Testis (tissue), 5 donors: Measurements from ENCODE around the gene GRXCR2. TPM values are rescaled to one million over a fixed set of nuclear protein-coding genes. Genes with fewer than 3 reads are reported as not detected.

Experiments used
- DNase-seq: peaks from one replicate; pipeline ENCODE4 v3.0.0-alpha.2; 2019
- H3K27ac ChIP-seq, 2 donors: fragments of 200-600 bp; sonication (generic); one replicate each; pipeline ENCODE4 v1.5.1; 2019
- H3K27me3 ChIP-seq: fragments of 200-600 bp; sonication (generic); one replicate; pipeline ENCODE4 v1.5.1; 2019
- H3K36me3 ChIP-seq: fragments of 200-600 bp; sonication (generic); one replicate; pipeline ENCODE4 v1.5.1; 2017; ENCODE audit warnings: low read depth; ENCODE audit errors: missing control alignments
- H3K4me1 ChIP-seq: fragments of 200-600 bp; sonication (generic); one replicate; pipeline ENCODE4 v1.5.1; 2019
- H3K4me3 ChIP-seq, 2 donors: fragments of 200-600 bp; sonication (generic); one replicate each; pipeline ENCODE4 v1.5.1; 2017 to 2019
- H3K9me3 ChIP-seq: fragments of 200-600 bp; sonication (generic); one replicate; pipeline ENCODE4 v1.5.1; 2017
- CTCF ChIP-seq, 3 experiments: fragments of 450-650 bp in 2 of 3; fragments of 200-600 bp in 1 of 3; sonication (generic) in 1 of 3; IDR thresholded peaks; one replicate each; pipeline ENCODE4 v1.5.1; 2016 to 2019; ENCODE audit warnings: antibody characterized with exemption in 3 of 3, mild to moderate bottlenecking in 2 of 3, moderate library complexity in 1 of 3
- POLR2A ChIP-seq: fragments of 450-650 bp; IDR thresholded peaks from one replicate; pipeline ENCODE4 v1.6.1; 2017; ENCODE audit warnings: antibody characterized with exemption, mild to moderate bottlenecking, moderate library complexity
- WGBS, 2 donors: methylation state at CpG; one replicate each; pipeline ENCODE4 v1.1.5; 2018; 5-methylcytosine and 5-hydroxymethylcytosine counted together
- intact Hi-C: fragments of 100-400 bp; cut with DNase I; formaldehyde crosslinking; loops from one replicate; pipeline ENCODE4 v1.15.1; 2023; ENCODE audit warnings: low total_unique reads
- long read RNA-seq, 2 donors: transcript quantifications; one replicate each; lab custom pipeline, GENCODE V29; 2026
- polyA plus RNA-seq: library from polyadenylated mRNA; stranded (reverse); fragments of 350-450 nt; fragmentation: Illumina TruSeq; extraction: RNeasy Lipid Tissue Mini Kit (QIAGEN cat#74804); gene quantifications from one replicate; pipeline ENCODE4 v1.2.3, GENCODE V29; 2014; ENCODE audit warnings: low read depth, low replicate concordance; ENCODE audit not compliant: insufficient read depth
- total RNA-seq, 2 donors: library from RNA; depleted of rRNA; stranded (reverse); fragments of >200 nt; gene quantifications; one replicate each; pipeline ENCODE4 v1.2.3, GENCODE V29; 2016

GRXCR2 gene
- under 1 TPM in 1 of 2 donors, not detected in 1; 0.31 TPM for total RNA-seq
- 0.99 TPM for polyA plus RNA-seq
- long read RNA-seq, donor 1 = 0 reads
- long read RNA-seq, donor 2 = 0 reads

- Histone ChIP-seq H3K27ac (no peak within 1 kb of the TSS), H3K4me1 (peaks cover 4% of the 10 kb centered on the region), H3K27me3 (no peaks in the 10 kb centered on the region), H3K4me3 (no peak within 1 kb of the TSS), H3K9me3 (no peaks in the 10 kb centered on the region), H3K36me3 (no peaks in the 10 kb centered on the region)
- 58 to 85% methylated on average over 3 of the region's 3 CpGs for WGBS, 2 donors
- TF ChIP-seq POLR2A = no peak
- no peak for TF ChIP-seq CTCF (IDR thresholded peaks at IDR 0.05)
- intact Hi-C loops = no loop called here
- no peak for DNase-seq
These were observed at the start of gene GRXCR2 for GRCh38 chr5:145872914-145873313. GRXCR2 (minus strand) TSS chr5:145873014; CDS start chr5:145872968, 46 bp downstream.

GRCh38 chr5:145922059-145922458, 49.2 kb upstream of the GRXCR2 start:
- Histone ChIP-seq H3K4me3 (no peak overlapping the region), H3K27ac (no peak overlapping the region), H3K9me3 (no peaks in the 10 kb centered on the region), H3K4me1 (no peaks in the 10 kb centered on the region), H3K36me3 (no peaks in the 10 kb centered on the region), H3K27me3 (no peaks in the 10 kb centered on the region)
- TF ChIP-seq POLR2A = no peak
- DNase-seq = no peak
- intact Hi-C loops = no loop called here
- 74 to 82% methylated on average over 2 of the region's 2 CpGs for WGBS, 2 donors

- Histone ChIP-seq H3K27ac (no peak overlapping the region), H3K36me3 (no peaks in the 10 kb centered on the region), H3K27me3 (no peaks in the 10 kb centered on the region), H3K4me1 (no peaks in the 10 kb centered on the region), H3K4me3 (no peak overlapping the region), H3K9me3 (no peaks in the 10 kb centered on the region)
- intact Hi-C loops = no loop called here
- WGBS, 2 donors = 77 to 82% methylated on average over 2 of the region's 2 CpGs
- DNase-seq = no peak
- no peak for TF ChIP-seq POLR2A
- TF ChIP-seq CTCF (IDR thresholded peaks at IDR 0.05) = no peak
These were observed 48.4 kb upstream of the GRXCR2 start for GRCh38 chr5:145921211-145921610.

GRCh38 chr5:145920542-145921210, 47.9 kb upstream of the GRXCR2 start:
- Histone ChIP-seq H3K27me3 (no peaks in the 10 kb centered on the region), H3K36me3 (no peaks in the 10 kb centered on the region), H3K4me3 (no peak overlapping the region), H3K27ac (no peak overlapping the region), H3K9me3 (no peaks in the 10 kb centered on the region), H3K4me1 (no peaks in the 10 kb centered on the region)
- WGBS, 2 donors = 82 to 94% methylated on average over 1 of the region's 1 CpG
- no peak for DNase-seq
- TF ChIP-seq CTCF (IDR thresholded peaks at IDR 0.05) = no peak
- no peak for TF ChIP-seq POLR2A
- intact Hi-C loops = no loop called here

- Histone ChIP-seq H3K27me3 (no peaks in the 10 kb centered on the region), H3K9me3 (no peaks in the 10 kb centered on the region), H3K4me1 (no peaks in the 10 kb centered on the region), H3K27ac (no peak overlapping the region), H3K4me3 (no peak overlapping the region), H3K36me3 (no peaks in the 10 kb centered on the region)
- WGBS, 2 donors = 82 to 87% methylated on average over 6 of the region's 6 CpGs
- DNase-seq = no peak
- TF ChIP-seq POLR2A (no peak), CTCF (IDR thresholded peaks at IDR 0.05) (no peak)
- intact Hi-C loops = no loop called here
These were observed 46.6 kb upstream of the GRXCR2 start for GRCh38 chr5:145919413-145919812.
